WTC11 (cell line): ENCODE results near the gene EIF4G1. TPM values are rescaled to one million over a fixed set of nuclear protein-coding genes. Genes with fewer than 3 reads are reported as not detected.

Source experiments
- ATAC-seq: fragments of 200-7000 bp; cut with Tn5 transposase; 2 replicates; pipeline ENCODE4 v1.10.0; 2021; ENCODE audit warnings: mild to moderate bottlenecking, moderate library complexity
- CTCF ChIA-PET: fragments of 300-600 bp; sonication (Branson Sonifier 250); formaldehyde crosslinking; loops from one replicate; lab custom pipeline; 2021; ENCODE audit warnings: antibody characterized with exemption; lab: Charles Lee
- POLR2A ChIA-PET: fragments of 350-600 bp; sonication (Branson Sonifier 250); formaldehyde crosslinking; loops from one replicate; lab custom pipeline; 2021; ENCODE audit warnings: antibody characterized with exemption; lab: Charles Lee
- DNase-seq: peaks from one replicate; pipeline ENCODE4 v3.0.0; 2021; ENCODE audit warnings: low spot score
- H3K27ac Mint-ChIP-seq: 2 replicates; pipeline ENCODE4 v1.8.0; 2021; ENCODE audit warnings: mixed read lengths
- H3K27me3 Mint-ChIP-seq: 2 replicates; pipeline ENCODE4 v1.8.0; 2021; ENCODE audit warnings: low read depth, mild to moderate bottlenecking, moderate library complexity, mixed read lengths
- H3K36me3 Mint-ChIP-seq: 2 replicates; pipeline ENCODE4 v1.8.0; 2021; ENCODE audit warnings: mixed read lengths
- H3K4me1 Mint-ChIP-seq: 2 replicates; pipeline ENCODE4 v1.8.0; 2022; ENCODE audit warnings: mixed read lengths
- H3K4me3 Mint-ChIP-seq: 2 replicates; pipeline ENCODE4 v1.8.0; 2021; ENCODE audit warnings: mild to moderate bottlenecking, moderate library complexity, mixed read lengths
- H3K9me3 Mint-ChIP-seq: 2 replicates; pipeline ENCODE4 v1.8.0; 2021; ENCODE audit warnings: mixed read lengths
- E2F5 ChIP-seq: sonication (generic); formaldehyde crosslinking; IDR thresholded peaks from 2 replicates; pipeline ENCODE4 v1.8.1; 2022; ENCODE audit warnings: mild to moderate bottlenecking, moderate library complexity, missing genetic modification reagents
- FOXJ3 ChIP-seq: sonication (generic); formaldehyde crosslinking; IDR thresholded peaks from 2 replicates; pipeline ENCODE4 v1.9.0; 2021; ENCODE audit warnings: missing genetic modification reagents, mild to moderate bottlenecking, borderline replicate concordance
- IRF1 ChIP-seq: sonication (generic); formaldehyde crosslinking; IDR thresholded peaks from 2 replicates; pipeline ENCODE4 v1.8.0; 2023; ENCODE audit warnings: missing genetic modification reagents
- IRF2 ChIP-seq: sonication (generic); formaldehyde crosslinking; IDR thresholded peaks from 2 replicates; pipeline ENCODE4 v1.8.0; 2022; ENCODE audit warnings: low read depth, missing genetic modification reagents, borderline replicate concordance
- JUN ChIP-seq: sonication (generic); formaldehyde crosslinking; IDR thresholded peaks from 2 replicates; pipeline ENCODE4 v1.8.0; 2023; ENCODE audit warnings: mild to moderate bottlenecking, missing genetic modification reagents
- NFYB ChIP-seq: sonication (generic); formaldehyde crosslinking; conservative IDR thresholded peaks from 2 replicates; pipeline ENCODE4 v1.8.0; 2022; ENCODE audit warnings: low read depth, missing genetic modification reagents
- NR1H2 ChIP-seq: sonication (generic); formaldehyde crosslinking; IDR thresholded peaks from 2 replicates; pipeline ENCODE4 v1.9.0; 2021; ENCODE audit warnings: mild to moderate bottlenecking, moderate library complexity, missing genetic modification reagents
- PRDM15 ChIP-seq: sonication (generic); formaldehyde crosslinking; IDR thresholded peaks from 2 replicates; pipeline ENCODE4 v1.8.0; 2022; ENCODE audit warnings: missing genetic modification reagents
- PREB ChIP-seq: sonication (generic); formaldehyde crosslinking; IDR thresholded peaks from 2 replicates; pipeline ENCODE4 v1.8.1; 2022; ENCODE audit warnings: mild to moderate bottlenecking, missing genetic modification reagents, moderate library complexity, borderline replicate concordance
- SMAD3 ChIP-seq: sonication (generic); formaldehyde crosslinking; IDR thresholded peaks from 2 replicates; pipeline ENCODE4 v1.8.0; 2022; ENCODE audit warnings: missing genetic modification reagents, mild to moderate bottlenecking, borderline replicate concordance
- SMAD4 ChIP-seq: sonication (generic); formaldehyde crosslinking; IDR thresholded peaks from 2 replicates; pipeline ENCODE4 v1.8.0; 2022; ENCODE audit warnings: mild to moderate bottlenecking, missing genetic modification reagents
- TEAD4 ChIP-seq: sonication (generic); formaldehyde crosslinking; IDR thresholded peaks from 2 replicates; pipeline ENCODE4 v1.8.0; 2022; ENCODE audit warnings: mild to moderate bottlenecking, missing genetic modification reagents
- ZBTB21 ChIP-seq: sonication (generic); formaldehyde crosslinking; IDR thresholded peaks from 2 replicates; pipeline ENCODE4 v1.8.1; 2023; ENCODE audit warnings: mild to moderate bottlenecking, missing genetic modification reagents, borderline replicate concordance
- ZBTB43 ChIP-seq: sonication (generic); formaldehyde crosslinking; IDR thresholded peaks from 2 replicates; pipeline ENCODE4 v1.8.1; 2023; ENCODE audit warnings: mild to moderate bottlenecking, missing genetic modification reagents
- ZNF121 ChIP-seq: sonication (generic); formaldehyde crosslinking; IDR thresholded peaks from 2 replicates; pipeline ENCODE4 v1.8.0; 2023; ENCODE audit warnings: missing genetic modification reagents
- ZNF219 ChIP-seq: sonication (generic); formaldehyde crosslinking; IDR thresholded peaks from 2 replicates; pipeline ENCODE4 v1.8.0; 2023; ENCODE audit warnings: missing genetic modification reagents, mild to moderate bottlenecking, borderline replicate concordance
- ZNF263 ChIP-seq: sonication (generic); formaldehyde crosslinking; IDR thresholded peaks from 2 replicates; pipeline ENCODE4 v1.8.1; 2022; ENCODE audit warnings: low read depth, mild to moderate bottlenecking, moderate library complexity, missing genetic modification reagents
- ZNF281 ChIP-seq: sonication (generic); formaldehyde crosslinking; IDR thresholded peaks from 2 replicates; pipeline ENCODE4 v1.8.0; 2023; ENCODE audit warnings: mild to moderate bottlenecking, missing genetic modification reagents
- ZNF396 ChIP-seq: fragments of 250-450 bp; sonication (Bioruptor Pico); IDR thresholded peaks from 2 replicates; pipeline ENCODE4 v1.8.0; 2021; ENCODE audit warnings: mild to moderate bottlenecking, moderate library complexity, borderline replicate concordance
- ZNF416 ChIP-seq: fragments of 250-450 bp; sonication (Bioruptor Pico); IDR thresholded peaks from 2 replicates; pipeline ENCODE4 v1.9.0; 2021; ENCODE audit warnings: mild to moderate bottlenecking, inconsistent platforms
- total RNA-seq: library from RNA; stranded (reverse); gene quantifications from 3 replicates; pipeline ENCODE4 v1.2.3, GENCODE V29; 2021

EIF4G1 gene
- total RNA-seq, 1 experiment from 2014 or later: 557 TPM

- Mint-ChIP-seq H3K36me3 (peaks cover 24% of the 10 kb centered on the region), H3K4me1 (peaks cover 59% of the 10 kb centered on the region), H3K27ac (no peak overlapping the region), H3K9me3 (no peaks in the 10 kb centered on the region), H3K27me3 (peaks cover 5% of the 10 kb centered on the region), H3K4me3 (no peak overlapping the region)
- TF ChIP-seq PREB (CRISPR knock-in tag) (no peak), SMAD4 (no peak), E2F5 (CRISPR knock-in tag) (no peak), ZBTB43 (CRISPR knock-in tag) (no peak)
- ATAC-seq (no peak), DNase-seq (no peak)
- ChIA-PET CTCF (interaction anchor here (0.6 to 4.8 kb wide), 39 partner anchors 9 to 477 kb away, joined by 3 to 183 read pairs (median 11); partner anchors contain the start of genes CHRD, EPHB3 and FAM131A), POLR2A (interaction anchor here (0.7 to 1.3 kb wide), 2 partner anchors 9 to 10 kb away, joined by 3 to 9 read pairs; partner anchors contain the start of genes CLCN2 and POLR2H)
Measured at GRCh38 chr3:184372296-184372821, 58.0 kb downstream of the EIF4G1 start.

GRCh38 chr3:184372911-184373310 is 58.5 kb downstream of the EIF4G1 start:
- TF ChIP-seq ZBTB21 (CRISPR knock-in tag): no peak
- TF ChIP-seq ZNF396 (CRISPR knock-in tag): no peak
- TF ChIP-seq IRF2 (CRISPR knock-in tag): no peak
- no peak for TF ChIP-seq ZNF263
- no peak for TF ChIP-seq IRF1 (CRISPR knock-in tag)
- no peak for TF ChIP-seq NR1H2 (CRISPR knock-in tag)
- no peak for TF ChIP-seq PRDM15
- TF ChIP-seq SMAD3 (CRISPR knock-in tag): no peak
- TF ChIP-seq TEAD4: no peak
- no peak for TF ChIP-seq JUN (CRISPR knock-in tag)
- TF ChIP-seq FOXJ3 (CRISPR knock-in tag): no peak
- no peak for TF ChIP-seq ZNF219 (CRISPR knock-in tag)
- no peak for TF ChIP-seq ZNF281 (CRISPR knock-in tag)
- TF ChIP-seq ZNF121 (CRISPR knock-in tag): no peak
- no peak for TF ChIP-seq ZNF416
- no peak for TF ChIP-seq NFYB (CRISPR knock-in tag)
- POLR2A ChIA-PET: interaction anchor here (0.6 kb wide), 1 partner anchor 167 kb away, joined by 4 read pairs; no protein-coding TSS in a partner anchor
- Mint-ChIP-seq H3K27me3 (peaks cover 10% of the 10 kb centered on the region), H3K4me3 (no peak overlapping the region), H3K36me3 (peaks cover 19% of the 10 kb centered on the region), H3K27ac (no peak overlapping the region), H3K4me1 (peaks cover 64% of the 10 kb centered on the region), H3K9me3 (no peaks in the 10 kb centered on the region)
- ATAC-seq: no peak
- CTCF ChIA-PET: interaction anchor here (0.9 to 4.8 kb wide), 15 partner anchors 8 to 478 kb away, joined by 3 to 183 read pairs (median 20); partner anchors contain the start of genes CHRD and FAM131A
- no peak for DNase-seq
